GM18519 (cell line): Measurements from ENCODE around the gene KLHL33.
"Not testable (repeated sequence)": the region's sequence is repeated elsewhere in the genome, so short reads cannot be mapped to it uniquely, and the experiment has no call there.

Source experiments
- ATAC-seq: cut with Tn5 transposase; IDR thresholded peaks from one replicate; pipeline ENCODE4 v1.9.1; 2021; ENCODE audit warnings: mild to moderate bottlenecking, moderate library complexity; ENCODE audit not compliant: unreplicated experiment, low FRiP score

KLHL33 gene

DNA sequence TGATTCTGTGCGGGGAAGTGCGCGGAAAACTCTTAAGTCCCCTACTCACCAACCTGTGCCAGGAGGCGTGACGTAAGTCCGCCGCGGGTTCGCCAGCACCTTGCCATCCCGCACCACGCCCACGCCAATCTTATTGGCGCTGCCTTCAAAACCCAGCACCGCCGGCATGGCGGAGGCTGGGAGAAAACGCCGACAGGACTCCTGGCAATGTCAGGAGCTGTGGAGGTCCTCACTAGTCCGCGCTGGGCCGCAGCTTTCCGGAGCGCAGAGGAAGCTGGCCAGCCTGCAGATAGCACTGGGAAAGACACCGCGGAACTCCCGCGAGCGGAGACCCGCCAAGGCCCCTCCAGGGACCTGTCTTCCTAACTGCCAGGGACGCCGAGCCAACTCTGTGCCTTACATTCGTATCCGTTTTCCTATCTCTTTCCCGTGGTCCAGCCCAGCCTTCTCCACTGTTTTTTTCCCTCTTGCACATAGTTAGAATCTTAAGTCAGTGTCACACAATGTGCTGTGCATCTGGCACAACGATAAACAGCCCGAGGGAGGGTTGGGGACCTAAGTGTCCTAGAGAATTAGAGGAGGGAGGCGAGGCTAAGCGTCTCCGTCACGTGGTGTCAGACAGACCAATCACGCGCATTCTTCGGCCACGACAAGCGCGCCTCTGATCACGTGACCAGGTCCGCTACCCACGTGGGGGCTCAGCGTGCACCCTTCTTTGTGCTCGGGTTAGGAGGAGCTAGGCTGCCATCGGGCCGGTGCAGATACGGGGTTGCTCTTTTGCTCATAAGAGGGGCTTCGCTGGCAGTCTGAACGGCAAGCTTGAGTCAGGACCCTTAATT is 18.8 kb upstream of the KLHL33 start, which contains the start of the genes APEX1 and OSGEP:
Gene APEX1, plus strand, starts transcription at position 711 of the 839 bp plus-strand sequence. CDS start 420 bp downstream, outside the sequence.
Gene OSGEP, minus strand, starts transcription at position 297 of the 839 bp plus-strand sequence. Its CDS starts 129 bp downstream, at position 168.
- peak; percentile 78 for ATAC-seq

DNA sequence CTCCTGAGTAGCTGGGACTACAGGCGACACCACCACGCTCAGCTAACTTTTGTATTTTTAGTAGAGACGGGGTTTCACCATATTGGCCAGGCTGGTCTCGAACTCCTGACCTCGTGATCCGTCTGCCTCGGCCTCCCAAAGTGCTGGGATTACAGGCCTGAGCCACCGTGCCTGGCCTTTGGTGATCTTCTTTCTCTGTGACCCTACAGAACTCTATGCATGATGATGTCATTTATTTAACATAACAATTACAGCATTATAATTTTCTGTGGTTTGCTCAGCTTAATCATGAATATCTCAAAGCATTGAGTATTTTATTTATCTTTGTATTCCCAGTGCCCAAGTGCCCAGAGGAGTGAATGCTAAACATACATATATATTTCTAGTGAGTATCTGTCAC is 16.9 kb upstream of the KLHL33 start:
- not testable (repeated sequence) for ATAC-seq

DNA sequence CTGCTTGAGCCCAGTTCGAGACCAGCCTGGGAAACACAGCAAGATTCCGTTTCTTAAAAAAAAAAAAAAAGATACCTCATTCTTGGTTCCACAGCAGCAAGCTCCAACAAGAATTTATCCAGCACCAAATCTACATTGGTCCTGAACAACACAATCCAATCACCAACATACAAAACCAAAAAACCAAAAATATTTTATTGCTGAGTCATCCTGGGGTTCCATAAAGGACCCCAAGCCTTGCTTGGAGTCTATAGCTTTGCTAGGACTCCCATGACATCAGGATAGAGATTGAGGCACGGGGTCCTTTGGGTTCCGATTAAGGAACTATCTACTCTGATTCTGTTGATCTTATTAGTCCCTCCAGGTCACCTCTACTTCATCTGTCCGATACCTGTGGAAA is 10.9 kb upstream of the KLHL33 start:
- no peak for ATAC-seq

GRCh38 chr14:20443650-20444049 is 7.7 kb upstream of the KLHL33 start:
- ATAC-seq, result not testable (repeated sequence)

- ATAC-seq, result no peak
Observed at GRCh38 chr14:20441461-20441860, 5.5 kb upstream of the KLHL33 start.

GRCh38 chr14:20440882-20441281 is 4.9 kb upstream of the KLHL33 start:
- no peak for ATAC-seq

- no peak for ATAC-seq
Observed at GRCh38 chr14:20440465-20440864, 4.5 kb upstream of the KLHL33 start.

DNA sequence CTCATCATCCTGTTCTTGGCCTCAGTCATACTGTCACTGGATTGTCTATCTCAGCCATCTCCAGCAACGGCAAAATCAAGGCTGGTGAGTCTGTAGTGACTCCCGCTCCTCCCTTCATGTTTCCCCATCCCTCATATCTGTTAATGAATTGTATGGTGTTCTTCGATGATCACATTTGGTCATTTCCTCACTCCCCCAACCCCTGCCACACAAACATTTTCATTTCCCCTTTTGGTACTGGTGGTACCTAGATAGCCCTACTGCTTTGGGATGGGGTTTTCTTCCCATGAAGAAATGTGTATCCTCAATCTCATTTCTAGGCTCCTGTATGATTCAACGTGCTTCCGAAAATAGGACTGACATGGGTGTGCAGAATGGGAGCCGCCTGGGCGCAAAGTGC is 2.7 kb upstream of the KLHL33 start:
- no peak for ATAC-seq

DNA sequence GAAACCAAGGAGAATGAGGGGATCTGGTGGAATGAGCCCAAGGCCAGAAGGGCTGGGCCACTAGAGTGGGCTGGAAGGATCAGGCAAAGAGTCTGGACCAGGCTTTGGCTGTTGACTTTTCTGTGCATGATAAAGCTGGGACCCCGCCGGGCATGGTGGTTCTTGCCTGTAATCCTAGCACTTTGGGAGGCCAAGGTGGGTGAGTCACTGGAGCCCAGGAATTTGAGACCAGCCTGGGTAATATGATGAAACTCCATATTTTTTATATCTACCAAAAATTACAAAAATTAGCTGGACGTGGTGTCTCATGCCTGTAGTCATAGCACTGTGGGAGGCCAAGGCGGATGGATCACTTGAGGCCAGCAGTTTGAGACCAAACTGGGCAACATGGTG is 393 bp upstream of the KLHL33 start:
- no peak for ATAC-seq

GRCh38 chr14:20434701-20435581 is 1.0 kb downstream of the KLHL33 start:
- no peak for ATAC-seq

- no peak for ATAC-seq
Observed at GRCh38 chr14:20429801-20430669, 5.9 kb downstream of the KLHL33 start.

DNA sequence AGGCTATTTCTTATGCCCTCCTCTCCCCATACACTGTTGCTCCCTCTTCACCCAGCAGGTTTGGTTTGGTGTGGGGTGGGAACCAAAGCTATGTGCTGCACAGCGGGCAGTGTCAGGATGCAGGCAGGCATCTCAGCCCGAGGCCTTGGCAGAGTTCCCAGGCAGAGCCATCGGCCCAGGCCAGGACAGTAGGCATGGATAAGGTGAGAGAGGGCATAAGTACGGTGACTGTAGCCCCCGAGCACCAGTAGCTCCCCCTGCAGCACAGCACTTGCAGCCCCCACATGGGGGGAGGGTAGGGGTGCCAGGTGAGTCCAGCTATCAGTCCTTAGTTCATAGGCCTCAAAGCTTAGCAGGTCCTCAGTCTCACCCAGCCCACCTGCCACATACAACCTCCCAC is 7.2 kb downstream of the KLHL33 start:
- ATAC-seq, result no peak

DNA sequence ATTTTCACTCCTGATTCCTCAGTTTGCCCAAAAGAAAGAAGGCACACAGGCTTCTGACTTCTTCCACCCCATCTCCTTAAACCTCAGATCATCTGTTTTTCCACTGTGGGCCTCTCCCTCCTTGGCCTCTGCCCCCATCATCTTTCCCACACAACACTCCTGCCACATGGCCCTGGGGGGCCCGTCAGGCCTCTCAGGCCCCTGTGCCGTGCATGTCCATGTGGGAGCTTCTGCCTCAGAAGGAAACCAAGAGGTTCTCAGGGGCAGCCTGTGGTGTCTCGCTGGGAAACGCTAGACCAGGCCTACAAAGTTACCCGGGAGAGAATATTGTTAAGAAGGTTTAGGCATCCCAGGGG is 8.0 kb downstream of the KLHL33 start:
- peak; percentile 26 for ATAC-seq

DNA sequence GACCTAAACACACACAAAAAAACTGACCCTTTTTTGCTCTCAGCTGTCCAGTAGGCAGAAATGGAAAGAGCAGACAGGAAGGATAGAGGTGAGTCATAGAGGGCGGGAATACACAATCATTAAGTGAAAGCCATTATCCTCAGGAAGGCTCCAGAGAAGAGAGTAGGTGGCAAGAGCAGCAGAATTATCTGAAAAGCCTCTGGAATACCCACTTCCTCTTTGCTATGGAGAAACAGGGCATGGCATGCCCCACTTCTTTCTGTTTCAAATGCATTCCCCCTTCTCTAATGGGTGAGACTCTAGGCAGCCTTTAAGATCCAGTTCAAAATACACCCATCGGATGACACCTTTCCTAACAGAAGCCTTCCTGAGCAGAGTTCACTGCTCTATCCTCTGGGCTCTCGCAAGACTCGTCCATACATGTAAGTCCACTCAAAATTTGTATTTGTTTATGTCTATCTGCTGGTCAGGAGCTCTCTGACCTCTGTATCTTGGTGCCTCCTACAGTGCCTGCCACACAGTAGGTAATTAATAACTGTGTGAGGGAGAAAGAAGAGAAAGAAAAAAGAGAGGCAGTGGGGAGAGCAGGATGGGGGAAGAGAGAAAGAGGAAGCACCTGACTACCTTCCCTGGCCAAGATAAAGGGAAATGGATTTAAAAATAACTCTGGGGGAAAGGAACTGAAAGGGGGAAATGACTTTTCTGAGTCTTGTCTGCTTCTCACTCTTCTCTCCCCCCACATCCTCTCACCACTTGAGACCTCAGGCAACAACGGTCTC is 8.5 kb downstream of the KLHL33 start:
- peak; percentile 51 for ATAC-seq

DNA sequence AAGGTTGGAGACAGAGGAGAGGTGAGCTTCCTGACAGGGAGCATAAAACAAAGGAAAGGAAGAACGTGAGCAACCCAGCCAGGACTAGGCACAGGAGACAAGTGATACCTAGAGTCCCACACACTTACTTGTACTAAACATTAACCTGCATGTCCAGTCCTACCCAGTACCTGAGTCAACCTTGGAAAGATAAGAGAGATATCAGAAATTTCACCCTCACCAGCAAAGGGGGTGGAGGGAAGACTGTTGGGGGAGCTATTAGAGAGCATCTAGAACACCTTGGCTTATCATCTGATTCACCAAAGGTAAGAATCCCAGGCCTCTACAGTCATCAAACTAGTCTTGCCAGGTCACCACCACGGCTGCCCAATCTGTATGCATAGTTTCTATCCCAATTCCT is 11.1 kb downstream of the KLHL33 start:
- no peak for ATAC-seq

DNA sequence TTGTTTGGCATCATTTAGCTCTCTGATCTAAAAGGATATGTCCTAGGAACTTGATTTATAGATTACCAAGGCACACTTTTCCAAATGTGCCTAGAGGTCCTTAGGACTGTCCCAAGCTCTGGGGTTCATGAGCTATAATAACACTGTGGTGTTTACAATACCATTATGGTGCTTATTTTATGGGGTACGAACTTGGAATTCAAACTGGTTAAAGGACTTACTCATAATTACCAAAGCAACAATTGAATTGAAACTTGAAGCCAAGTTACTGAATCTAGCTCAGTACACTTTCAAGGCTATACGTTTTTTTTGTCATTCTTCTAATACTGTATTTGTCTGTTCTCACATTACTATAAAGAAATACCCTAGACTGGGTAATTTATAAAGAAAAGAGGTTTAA is 13.1 kb downstream of the KLHL33 start:
- ATAC-seq, result no peak

DNA sequence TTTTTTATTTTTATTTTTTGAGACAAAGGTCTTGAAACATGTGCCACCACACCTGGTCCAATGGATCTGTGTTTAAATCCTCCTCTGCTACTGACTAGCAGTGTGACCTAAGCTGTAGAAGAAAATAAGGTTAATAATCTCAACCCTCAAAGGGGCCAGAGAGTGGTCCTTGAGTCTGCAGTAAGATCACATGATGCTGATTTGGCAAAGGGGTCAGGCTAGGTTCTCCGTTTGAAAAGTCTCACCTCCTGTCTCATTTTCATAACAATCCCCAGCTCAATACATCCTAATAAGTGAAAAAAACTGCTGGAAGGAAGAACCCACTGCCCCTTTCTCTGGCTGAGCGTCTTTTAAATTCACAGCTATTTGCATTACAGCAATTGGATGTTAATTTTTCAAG is 14.7 kb downstream of the KLHL33 start:
- ATAC-seq, result no peak

- no peak for ATAC-seq
Observed at GRCh38 chr14:20419419-20419818, 16.5 kb downstream of the KLHL33 start.

GRCh38 chr14:20418501-20418909 is 17.5 kb downstream of the KLHL33 start:
- no peak for ATAC-seq
